HG02938 (cell line): ENCODE results near the gene GRIN3B.
"Not testable (repeated sequence)": the region's sequence is repeated elsewhere in the genome, so short reads cannot be mapped to it uniquely, and the experiment has no call there.

Experiments used
- ATAC-seq: cut with Tn5 transposase; IDR thresholded peaks from one replicate; pipeline ENCODE4 v1.9.1; 2021; ENCODE audit warnings: mild to moderate bottlenecking, moderate library complexity; ENCODE audit not compliant: unreplicated experiment

Gene GRIN3B

GRCh38 chr19:1018393-1018792 lies 18.2 kb downstream of the GRIN3B start:
- ATAC-seq: no peak

DNA sequence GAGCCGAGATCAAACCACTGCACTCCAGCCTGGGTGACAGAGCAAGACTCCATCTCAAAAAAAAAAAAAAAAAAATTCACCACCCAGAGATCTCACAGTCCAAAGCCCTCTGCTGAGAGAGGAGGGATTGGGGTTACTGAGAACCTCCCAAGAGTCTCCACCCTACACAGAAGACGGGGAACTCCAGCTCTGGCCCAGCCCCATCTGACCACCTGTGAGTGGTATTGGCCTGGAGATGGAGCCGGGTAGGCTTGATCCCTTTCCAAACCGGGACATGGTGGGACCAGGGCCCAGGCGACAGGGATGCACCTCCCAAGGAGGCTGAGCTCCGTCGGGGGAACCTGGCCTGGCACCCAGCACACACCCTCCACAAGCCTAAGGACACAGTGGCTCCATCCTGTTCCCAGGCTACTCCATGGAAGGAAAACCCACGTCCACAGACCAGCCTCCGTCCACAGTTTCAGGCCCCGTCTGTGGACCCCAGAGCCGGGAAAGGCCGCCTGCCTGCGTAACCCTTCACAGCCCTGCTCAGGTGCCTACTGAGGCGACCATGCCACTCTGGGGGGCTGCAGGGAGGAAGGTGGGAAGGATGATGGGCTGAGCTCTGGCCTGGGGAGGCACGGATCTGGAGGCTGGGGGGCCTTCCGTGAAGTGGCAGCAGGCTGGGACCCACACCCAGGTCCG lies 18.9 kb downstream of the GRIN3B start:
- ATAC-seq: no peak

DNA sequence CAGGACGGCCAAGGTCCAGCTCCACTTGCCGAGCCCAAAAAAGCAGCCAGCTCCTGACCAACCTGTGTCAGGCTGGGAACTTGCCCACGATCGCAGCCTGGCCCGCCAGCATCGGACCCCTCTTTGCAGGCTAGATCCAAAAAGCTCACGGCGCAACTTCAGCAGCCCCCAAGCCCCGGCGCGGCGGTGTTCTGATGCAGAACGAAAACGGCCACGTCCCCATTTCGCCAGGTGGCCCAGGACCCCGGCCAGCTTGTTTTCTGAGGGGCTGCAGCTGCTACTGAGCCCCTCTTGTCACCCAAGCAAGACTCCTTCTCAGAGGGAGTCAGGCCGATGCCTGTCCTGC lies 19.4 kb downstream of the GRIN3B start:
- no peak for ATAC-seq

GRCh38 chr19:1019980-1020867 lies 20.0 kb downstream of the GRIN3B start:
- no peak for ATAC-seq

- peak; percentile 74 for ATAC-seq
Observed at GRCh38 chr19:1020868-1021425, 20.7 kb downstream of the GRIN3B start, which contains the start of gene TMEM259. TSS of gene TMEM259 (minus strand) at chr19:1021123. CDS start at chr19:1020996, 127 bp downstream.

DNA sequence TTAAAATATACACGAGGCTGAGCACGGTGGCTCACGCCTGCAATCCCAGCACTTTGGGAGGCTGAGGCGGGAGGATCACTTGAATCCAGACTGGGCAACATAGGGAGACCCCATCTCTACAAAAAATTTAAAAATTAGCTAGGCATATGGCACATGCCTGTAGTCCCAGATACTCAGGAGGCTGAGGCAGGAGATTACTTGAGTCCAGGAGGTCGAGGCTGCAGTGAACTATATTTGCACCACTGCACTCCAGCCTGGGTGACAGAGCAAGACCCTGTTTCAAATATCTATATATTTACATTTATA lies 23.6 kb downstream of the GRIN3B start:
- ATAC-seq: not testable (repeated sequence)

GRCh38 chr19:1025080-1025479 lies 24.9 kb downstream of the GRIN3B start:
- ATAC-seq: not testable (repeated sequence)

DNA sequence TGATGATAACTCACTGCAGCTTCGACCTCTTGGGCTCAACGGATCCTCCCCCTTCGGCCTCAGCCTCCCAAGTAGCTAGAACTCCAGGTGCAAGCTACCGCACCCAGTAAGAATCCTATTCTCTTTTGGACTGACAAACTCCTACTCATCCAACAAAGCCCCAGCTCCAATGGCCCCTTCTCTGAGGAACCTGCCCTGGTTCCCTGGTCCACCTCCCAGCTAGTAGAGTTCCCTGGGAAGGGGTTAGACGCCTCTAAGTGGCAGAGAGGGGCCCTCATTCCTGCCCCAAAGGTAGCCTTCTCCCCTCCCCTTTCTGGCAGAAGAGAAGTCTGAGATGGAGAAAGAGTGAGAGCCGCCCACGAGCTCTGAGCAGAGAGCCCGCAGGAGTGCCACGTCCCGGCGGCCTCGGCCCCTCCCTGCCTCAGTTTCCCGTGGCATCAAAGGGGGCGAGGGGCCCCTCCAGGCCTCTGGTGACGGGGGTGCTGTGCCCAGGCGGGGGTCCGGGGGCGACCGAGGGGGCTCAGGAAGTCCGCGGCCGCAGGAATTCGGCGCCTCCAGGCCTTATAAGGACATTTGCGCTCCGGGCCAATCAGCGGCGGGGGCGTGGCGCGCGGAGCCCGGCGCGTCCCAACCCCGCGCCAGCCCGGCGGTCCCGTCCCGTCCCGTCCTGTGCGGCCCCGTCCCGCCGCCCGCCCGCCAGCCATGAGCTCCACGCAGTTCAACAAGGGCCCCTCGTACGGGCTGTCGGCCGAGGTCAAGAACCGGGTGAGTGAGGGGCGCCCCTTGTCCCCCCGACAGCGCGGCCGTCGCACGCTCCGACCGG lies 26.0 kb downstream of the GRIN3B start, which contains the start of gene CNN2:
Gene CNN2, plus strand, starts transcription at position 649 of the 823 bp plus-strand sequence. Its CDS starts 54 bp downstream, at position 703.
- no peak for ATAC-seq

GRCh38 chr19:1026783-1027649 lies 26.8 kb downstream of the GRIN3B start:
- ATAC-seq: no peak

GRCh38 chr19:1027650-1028061 lies 27.4 kb downstream of the GRIN3B start:
- no peak for ATAC-seq

GRCh38 chr19:1028062-1028926 lies 28.1 kb downstream of the GRIN3B start:
- no peak for ATAC-seq

DNA sequence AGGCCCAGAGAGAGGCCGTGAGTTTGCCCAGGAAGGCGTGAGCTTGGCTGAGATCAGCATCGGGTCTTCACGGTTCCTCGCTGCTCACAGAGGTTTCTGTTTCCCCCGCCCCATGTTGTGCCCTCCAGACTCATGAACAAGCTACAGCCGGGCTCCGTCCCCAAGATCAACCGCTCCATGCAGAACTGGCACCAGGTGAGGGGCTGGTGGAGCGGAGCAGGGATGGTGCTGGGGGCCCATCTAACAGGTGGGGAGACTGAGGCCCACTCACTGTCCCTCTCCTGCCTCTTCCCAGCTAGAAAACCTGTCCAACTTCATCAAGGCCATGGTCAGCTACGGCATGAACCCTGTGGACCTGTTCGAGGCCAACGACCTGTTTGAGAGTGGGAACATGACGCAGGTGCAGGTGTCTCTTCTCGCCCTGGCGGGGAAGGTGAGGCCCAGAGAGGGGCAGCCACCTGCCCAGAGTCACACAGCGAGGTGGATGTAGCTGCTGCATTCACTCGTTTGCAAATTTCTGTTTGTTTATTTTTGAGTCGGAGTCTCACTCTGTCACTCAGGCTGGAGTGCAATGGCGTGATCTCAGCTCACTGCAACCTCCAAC lies 32.1 kb downstream of the GRIN3B start:
- ATAC-seq: no peak

DNA sequence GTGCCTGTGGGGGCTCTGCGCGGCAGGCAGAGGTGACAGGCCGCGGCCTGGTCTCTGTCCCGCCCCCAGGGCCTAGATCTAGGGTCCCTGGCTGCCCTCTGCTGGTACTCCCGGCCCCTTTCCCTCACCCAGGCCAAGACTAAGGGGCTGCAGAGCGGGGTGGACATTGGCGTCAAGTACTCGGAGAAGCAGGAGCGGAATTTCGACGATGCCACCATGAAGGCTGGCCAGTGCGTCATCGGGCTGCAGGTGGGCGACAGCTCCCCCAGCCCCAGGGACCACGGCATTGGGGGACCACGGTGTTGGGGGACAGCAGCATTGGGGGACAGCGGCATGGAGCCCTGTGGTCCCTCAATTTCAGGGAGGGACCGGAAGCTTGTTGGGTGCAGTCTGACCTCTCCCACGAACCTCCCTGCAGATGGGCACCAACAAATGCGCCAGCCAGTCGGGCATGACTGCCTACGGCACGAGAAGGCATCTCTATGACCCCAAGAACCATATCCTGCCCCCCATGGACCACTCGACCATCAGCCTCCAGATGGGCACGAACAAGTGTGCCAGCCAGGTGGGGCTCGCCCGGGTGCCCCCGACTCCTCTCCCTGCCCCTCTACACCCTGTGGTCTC lies 35.9 kb downstream of the GRIN3B start:
- no peak for ATAC-seq

GRCh38 chr19:1037621-1038064 lies 37.4 kb downstream of the GRIN3B start:
- no peak for ATAC-seq

GRCh38 chr19:1038978-1039645 lies 38.9 kb downstream of the GRIN3B start:
- no peak for ATAC-seq

DNA sequence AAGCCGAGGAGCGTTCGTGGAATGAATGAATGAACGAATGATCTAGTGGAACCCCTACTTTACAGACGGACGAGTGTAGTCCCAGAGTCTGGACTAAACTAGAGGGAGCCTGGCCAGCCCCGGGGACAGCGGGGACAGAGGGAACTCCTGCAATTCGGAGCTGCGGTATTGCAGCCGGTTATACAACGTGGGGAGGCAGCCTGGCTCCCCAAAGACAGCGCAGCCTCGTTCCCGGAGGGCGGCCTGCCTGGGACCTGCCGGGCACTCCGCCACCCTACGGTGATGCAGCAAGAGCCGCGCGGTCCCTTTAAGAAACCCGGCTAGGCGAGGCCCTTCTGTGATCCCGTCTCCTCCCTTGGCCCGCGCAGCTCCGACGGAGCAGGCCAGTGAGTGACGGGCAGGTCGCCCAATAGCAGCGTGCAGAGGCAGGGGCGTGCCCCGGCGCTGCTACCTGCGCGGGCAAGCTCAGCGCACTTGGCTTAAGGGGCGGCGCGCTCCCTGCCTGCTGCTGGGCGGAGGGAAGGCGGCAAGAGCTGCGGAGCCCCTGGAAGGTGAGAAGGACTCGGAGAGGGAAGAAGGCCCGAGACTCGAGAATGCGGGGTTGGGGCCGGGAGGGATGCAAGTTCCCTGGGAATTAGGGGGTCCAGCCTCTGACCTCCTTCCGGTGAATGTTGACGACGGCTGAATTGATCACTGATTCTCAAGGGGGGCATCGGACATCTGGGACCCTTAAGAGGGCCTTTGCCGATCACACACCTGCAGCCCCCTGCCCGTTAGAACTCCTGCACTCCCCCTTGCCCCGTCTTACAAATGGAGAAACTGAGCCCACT lies 39.6 kb downstream of the GRIN3B start, which contains the start of gene ABCA7:
Gene ABCA7, plus strand, starts transcription at position 462 of the 830 bp plus-strand sequence. CDS start 1,255 bp downstream, outside the sequence.
- ATAC-seq: peak; percentile 64
